RWPE2 (cell line): ENCODE results near the gene HARS2.
A peak's percentile ranks its signal among the peaks of the same experiment; 100 is the strongest.

ENCODE experiments used
- ATAC-seq: fragments of 200-7000 bp; cut with Tn5 transposase; 3 replicates; pipeline ENCODE4 v1.9.1; 2021; ENCODE audit warnings: low read depth
- DNase-seq: peaks from one replicate; pipeline ENCODE4 v3.0.0-alpha.2; 2020; ENCODE audit warnings: low spot score
- H3K27ac ChIP-seq: fragments of 450-650 bp; 2 replicates; pipeline ENCODE4 v1.5.1; 2017; ENCODE audit warnings: mild to moderate bottlenecking; ENCODE audit not compliant: poor library complexity, severe bottlenecking
- H3K27me3 ChIP-seq: fragments of 250-450 bp; sonication (Bioruptor Pico); 2 replicates; pipeline ENCODE4 v1.5.1; 2021; ENCODE audit warnings: mild to moderate bottlenecking, moderate library complexity; ENCODE audit not compliant: insufficient read depth, poor library complexity, severe bottlenecking
- H3K36me3 ChIP-seq: fragments of 250-450 bp; sonication (Bioruptor Pico); 2 replicates; pipeline ENCODE4 v1.5.1; 2020; ENCODE audit warnings: low read depth, mild to moderate bottlenecking, moderate library complexity
- H3K4me1 ChIP-seq: fragments of 250-450 bp; sonication (Bioruptor Pico); 2 replicates; pipeline ENCODE4 v1.5.1; 2021; ENCODE audit warnings: mild to moderate bottlenecking, moderate library complexity; ENCODE audit not compliant: insufficient read depth, poor library complexity, severe bottlenecking
- H3K4me3 ChIP-seq: fragments of 250-450 bp; sonication (Bioruptor Pico); 2 replicates; pipeline ENCODE4 v1.5.1; 2021; ENCODE audit warnings: mild to moderate bottlenecking, moderate library complexity; ENCODE audit not compliant: severe bottlenecking
- H3K9me3 ChIP-seq: fragments of 250-450 bp; sonication (Bioruptor Pico); 2 replicates; pipeline ENCODE4 v1.5.1; 2021; ENCODE audit warnings: mild to moderate bottlenecking, moderate library complexity; ENCODE audit not compliant: severe bottlenecking
- TF ChIP-seq, protein P1 (sequence below): fragments of 450-650 bp; IDR thresholded peaks from one replicate; pipeline ENCODE4 v1.5.1; 2017; ENCODE audit warnings: mild to moderate bottlenecking, moderate library complexity; ENCODE audit not compliant: poor library complexity, severe bottlenecking

HARS2 gene

DNA sequence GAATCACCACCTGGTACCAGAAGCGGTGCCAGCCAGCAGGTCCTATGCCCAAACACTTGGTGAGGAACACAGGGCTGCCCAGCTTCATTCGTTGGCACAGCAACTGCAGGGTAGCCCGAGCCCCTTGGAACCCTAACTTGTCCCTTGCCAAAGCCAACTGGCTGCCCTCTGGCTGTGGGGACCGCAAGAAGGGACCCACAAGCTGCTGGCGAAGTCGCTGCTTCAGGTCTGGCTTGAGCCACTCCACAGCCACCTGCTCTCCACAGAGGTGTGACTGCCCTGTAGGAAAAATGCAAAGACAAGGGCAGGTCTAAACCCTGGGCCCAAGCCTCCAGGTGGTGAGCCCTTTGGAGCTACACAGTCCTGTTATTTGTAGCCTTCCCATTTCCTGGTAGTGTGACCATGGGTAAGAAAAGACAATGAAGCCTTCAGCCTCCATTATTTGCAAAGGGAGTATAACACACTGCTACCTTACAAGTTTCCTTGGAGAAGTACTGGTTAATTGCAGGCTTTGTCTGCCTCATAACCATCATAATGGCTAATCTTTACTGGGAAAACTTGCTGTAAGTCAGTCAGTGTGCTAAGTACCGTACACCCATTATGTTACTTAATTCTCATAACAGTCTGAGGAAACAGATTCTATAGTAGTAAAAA, 19.7 kb upstream of the HARS2 start:
- ATAC-seq: peak; percentile 11; the same call in 1 of the 3 replicates
- TF ChIP-seq, protein P1, sequence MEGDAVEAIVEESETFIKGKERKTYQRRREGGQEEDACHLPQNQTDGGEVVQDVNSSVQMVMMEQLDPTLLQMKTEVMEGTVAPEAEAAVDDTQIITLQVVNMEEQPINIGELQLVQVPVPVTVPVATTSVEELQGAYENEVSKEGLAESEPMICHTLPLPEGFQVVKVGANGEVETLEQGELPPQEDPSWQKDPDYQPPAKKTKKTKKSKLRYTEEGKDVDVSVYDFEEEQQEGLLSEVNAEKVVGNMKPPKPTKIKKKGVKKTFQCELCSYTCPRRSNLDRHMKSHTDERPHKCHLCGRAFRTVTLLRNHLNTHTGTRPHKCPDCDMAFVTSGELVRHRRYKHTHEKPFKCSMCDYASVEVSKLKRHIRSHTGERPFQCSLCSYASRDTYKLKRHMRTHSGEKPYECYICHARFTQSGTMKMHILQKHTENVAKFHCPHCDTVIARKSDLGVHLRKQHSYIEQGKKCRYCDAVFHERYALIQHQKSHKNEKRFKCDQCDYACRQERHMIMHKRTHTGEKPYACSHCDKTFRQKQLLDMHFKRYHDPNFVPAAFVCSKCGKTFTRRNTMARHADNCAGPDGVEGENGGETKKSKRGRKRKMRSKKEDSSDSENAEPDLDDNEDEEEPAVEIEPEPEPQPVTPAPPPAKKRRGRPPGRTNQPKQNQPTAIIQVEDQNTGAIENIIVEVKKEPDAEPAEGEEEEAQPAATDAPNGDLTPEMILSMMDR: no peak
- H3K4me1 ChIP-seq: peaks cover under 1% of the 10 kb centered on the region
- no peak overlapping the region for H3K27ac ChIP-seq
- no peaks in the 10 kb centered on the region for H3K27me3 ChIP-seq
- peaks cover 86% of the 10 kb centered on the region for H3K36me3 ChIP-seq
- H3K9me3 ChIP-seq: no peaks in the 10 kb centered on the region
- H3K4me3 ChIP-seq: no peak overlapping the region
- no peak for DNase-seq

DNA sequence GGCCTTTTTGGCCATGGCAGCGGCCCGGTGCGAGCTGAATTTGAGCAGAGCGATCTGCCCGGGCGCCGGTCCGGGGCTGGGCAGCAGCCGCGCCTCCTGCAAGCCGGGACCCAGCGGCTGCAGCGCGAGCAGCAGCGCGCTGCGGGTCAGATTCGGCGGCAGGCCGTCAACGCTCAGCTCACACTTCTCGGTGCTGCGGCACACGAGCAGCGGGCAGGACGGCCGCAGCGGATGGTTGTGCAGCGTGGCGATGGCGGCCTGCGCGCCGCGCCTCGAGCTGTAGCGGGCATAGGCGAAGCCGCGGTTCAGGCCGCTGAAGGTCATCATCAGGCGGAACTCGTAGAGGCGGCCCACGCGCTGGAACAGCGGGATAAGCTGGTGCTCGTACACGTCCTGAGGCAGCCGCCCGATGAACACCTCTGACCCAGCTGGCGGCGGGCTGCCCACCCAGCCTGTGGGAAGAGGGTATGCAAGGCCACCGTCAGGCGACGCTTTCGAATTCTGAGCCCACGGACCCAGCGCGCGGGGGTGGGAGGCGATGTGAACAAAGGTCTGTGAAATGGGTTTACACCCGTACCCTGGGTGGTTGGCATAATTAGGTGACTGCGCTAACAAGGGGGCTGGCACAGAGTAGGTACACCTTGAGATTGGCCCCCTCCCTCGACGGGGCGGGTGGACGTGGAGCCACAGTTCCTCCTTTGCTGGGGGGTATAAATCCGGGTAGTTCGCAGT, 18.6 kb upstream of the HARS2 start:
- no peak overlapping the region for H3K4me3 ChIP-seq
- TF ChIP-seq, protein P1: no peak

DNA sequence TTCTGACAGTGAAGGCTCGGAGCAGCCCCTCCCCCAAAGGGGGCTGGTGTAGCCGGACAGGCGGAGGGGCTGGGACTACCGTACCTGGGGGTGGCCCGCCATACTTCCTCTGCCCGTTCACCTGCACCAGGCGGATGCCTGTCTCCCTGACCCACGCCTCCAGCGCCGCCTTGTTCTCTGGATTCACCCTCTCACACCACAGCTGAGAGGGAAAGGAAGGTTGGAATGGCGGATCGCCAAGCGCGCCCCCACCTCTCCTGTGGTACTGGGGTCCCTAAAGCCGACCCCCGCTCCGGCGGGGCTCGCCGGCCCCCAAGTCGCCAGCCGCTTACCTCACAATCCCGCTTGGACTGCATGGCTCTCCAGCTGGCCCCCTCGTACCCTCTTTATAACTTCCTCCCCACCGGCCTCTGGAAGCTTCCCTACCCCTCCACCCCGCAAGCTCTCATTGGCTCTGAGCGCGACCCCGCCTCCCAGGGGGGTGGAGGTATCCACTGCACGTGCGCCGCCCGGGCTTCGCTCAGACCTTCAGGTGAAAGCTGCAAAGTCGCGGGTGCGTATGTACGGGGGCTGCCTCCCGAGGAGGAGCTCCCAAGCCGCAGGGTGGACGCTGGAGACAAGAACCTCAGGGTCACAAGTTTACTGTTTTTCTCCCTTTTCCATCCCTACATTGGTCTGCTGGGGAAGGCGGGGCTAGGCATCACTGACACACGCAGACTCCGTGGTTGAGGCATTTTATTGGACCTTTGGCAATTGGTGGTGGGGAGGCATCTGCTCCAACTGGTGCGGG, 17.9 kb upstream of the HARS2 start, which contains the start of gene DND1:
TSS of gene DND1 (minus strand) at position 390 of the 790 bp plus-strand sequence. CDS start at position 356, 34 bp downstream.
- Histone ChIP-seq H3K36me3 (peaks cover 86% of the 10 kb centered on the region), H3K9me3 (no peaks in the 10 kb centered on the region)

More for the DNA sequence above, 18.6 kb upstream of the HARS2 start:
- no peak overlapping the region for H3K27ac ChIP-seq
- no peaks in the 10 kb centered on the region for H3K9me3 ChIP-seq
- peaks cover 86% of the 10 kb centered on the region for H3K36me3 ChIP-seq
- H3K27me3 ChIP-seq: no peaks in the 10 kb centered on the region
- DNase-seq (peak; percentile 68), ATAC-seq (no peak)
- no peaks in the 10 kb centered on the region for H3K4me1 ChIP-seq

DNA sequence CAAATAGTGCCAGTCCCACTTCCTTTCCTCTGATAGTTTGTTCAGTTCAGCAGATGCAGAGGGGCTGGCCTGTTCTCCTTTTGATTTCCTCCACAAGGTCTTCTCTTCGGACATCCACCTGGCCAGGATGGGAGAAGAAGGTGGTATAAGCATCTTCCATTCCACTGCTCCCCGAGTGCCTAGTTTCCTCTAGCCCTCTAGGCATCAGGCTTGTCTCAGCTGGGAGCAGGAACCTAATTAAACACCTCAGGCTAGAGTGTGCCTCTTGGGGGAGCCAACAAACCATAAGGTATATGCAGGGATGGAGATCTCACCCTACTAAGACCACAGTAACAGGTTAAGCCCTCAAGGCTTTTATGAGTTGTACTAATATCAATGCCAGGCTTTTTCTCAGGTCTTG, 17.0 kb upstream of the HARS2 start:
- Histone ChIP-seq H3K27ac (no peak overlapping the region), H3K27me3 (no peaks in the 10 kb centered on the region), H3K9me3 (no peaks in the 10 kb centered on the region), H3K36me3 (peaks cover 84% of the 10 kb centered on the region), H3K4me3 (no peak overlapping the region), H3K4me1 (no peaks in the 10 kb centered on the region)
- no peak for DNase-seq
- peak; percentile 28 for ATAC-seq
- TF ChIP-seq, protein P1: no peak

More for the DNA sequence above, 17.9 kb upstream of the HARS2 start, which contains the start of gene DND1:
- Histone ChIP-seq H3K4me3 (no peak within 1 kb of the TSS), H3K27me3 (no peaks in the 10 kb centered on the region), H3K4me1 (no peaks in the 10 kb centered on the region), H3K27ac (no peak within 1 kb of the TSS)
- TF ChIP-seq, protein P1: no peak
- ATAC-seq: no peak; the same call in 2 of the 3 replicates
- peak; percentile 71 for DNase-seq
